Astrocyte of the hippocampus (primary cell): ENCODE measurements around the gene CEP85.

Source experiments
- DNase-seq: peaks from one replicate; pipeline ENCODE4 v3.0.0; 2011; ENCODE audit warnings: low read depth, low spot score

CEP85 gene

GRCh38 chr1:26278303-26278702, 44.3 kb downstream of the CEP85 start:
- peak; percentile 78 for DNase-seq

GRCh38 chr1:26278724-26279455, 44.9 kb downstream of the CEP85 start:
- DNase-seq = peak; percentile 38

DNA sequence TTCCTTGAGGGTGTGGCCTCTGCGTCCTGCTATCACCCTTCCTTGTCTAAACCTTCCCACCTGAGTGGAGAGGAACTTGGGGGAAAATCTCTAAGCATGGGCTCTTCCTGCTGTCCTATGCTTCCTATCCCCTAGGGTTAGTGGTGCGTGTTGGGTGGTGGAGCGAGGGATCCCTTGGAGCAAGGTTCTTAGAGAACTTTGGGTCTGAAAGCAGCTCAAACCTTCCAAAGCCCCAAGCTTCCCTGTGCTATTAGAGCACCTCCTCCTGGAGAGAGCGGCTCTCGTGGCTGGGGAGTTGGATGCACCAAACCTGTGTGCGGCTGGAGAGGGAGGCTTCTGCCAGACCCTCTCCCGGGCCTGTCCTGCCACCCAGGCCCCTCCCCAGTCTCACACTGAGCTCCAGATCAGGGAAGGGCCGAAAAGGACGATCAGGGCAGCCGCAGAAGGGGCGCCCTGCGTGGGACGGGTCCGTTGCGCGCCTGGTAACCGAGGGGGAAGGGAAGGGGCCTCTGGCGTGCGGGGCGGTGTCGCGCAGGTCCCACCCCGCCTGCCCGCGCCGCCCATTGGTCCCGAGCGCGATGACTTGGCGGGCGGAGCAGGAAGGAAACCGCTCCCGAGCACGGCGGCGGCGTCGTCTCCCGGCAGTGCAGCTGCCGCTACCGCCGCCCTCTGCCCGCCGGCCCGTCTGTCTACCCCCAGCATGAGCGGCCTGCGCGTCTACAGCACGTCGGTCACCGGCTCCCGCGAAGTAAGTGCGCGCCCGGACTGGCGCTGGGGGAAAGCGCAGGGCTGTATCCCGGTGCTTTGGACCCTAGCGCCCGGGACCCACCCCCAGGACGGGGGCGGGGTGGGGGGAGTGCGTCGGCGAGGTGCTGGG, 45.7 kb downstream of the CEP85 start, which contains the start of gene SH3BGRL3:
Gene SH3BGRL3 (plus strand): TSS at position 631 of the 877 bp plus-strand sequence. CDS start 70 bp downstream, at position 701.
- DNase-seq = peak; percentile 94

- peak; percentile 44 for DNase-seq
Measured at GRCh38 chr1:26280333-26281042, 46.5 kb downstream of the CEP85 start.

DNA sequence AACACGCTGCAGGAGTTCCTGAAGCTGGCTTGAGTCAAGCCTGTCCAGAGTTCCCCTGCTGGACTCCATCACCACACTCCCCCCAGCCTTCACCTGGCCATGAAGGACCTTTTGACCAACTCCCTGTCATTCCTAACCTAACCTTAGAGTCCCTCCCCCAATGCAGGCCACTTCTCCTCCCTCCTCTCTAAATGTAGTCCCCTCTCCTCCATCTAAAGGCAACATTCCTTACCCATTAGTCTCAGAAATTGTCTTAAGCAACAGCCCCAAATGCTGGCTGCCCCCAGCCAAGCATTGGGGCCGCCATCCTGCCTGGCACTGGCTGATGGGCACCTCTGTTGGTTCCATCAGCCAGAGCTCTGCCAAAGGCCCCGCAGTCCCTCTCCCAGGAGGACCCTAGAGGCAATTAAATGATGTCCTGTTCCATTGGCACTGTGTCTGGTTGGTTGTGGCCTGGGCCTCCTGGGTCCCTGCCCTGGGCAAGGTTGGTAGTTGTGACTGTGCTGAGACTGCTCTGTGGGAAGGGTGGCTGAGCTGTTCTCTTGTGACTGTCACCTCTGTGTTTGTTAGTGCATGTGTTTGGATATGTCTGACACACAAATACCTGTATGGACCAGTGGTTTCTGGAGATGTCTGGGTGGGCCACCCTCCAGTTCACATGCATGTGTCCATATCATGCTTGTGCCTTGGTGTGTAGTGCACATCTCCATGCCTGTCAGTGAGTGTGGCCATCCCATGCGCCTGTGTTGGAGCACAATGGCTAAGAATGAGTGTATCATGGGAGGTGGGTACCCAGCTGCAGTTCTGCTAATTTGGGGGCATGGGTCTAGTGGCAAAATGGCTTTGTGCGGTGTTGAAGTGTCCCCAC, 47.3 kb downstream of the CEP85 start:
- DNase-seq = no peak

GRCh38 chr1:26281971-26282370, 48.0 kb downstream of the CEP85 start:
- DNase-seq = peak; percentile 53

- no peak for DNase-seq
Measured at GRCh38 chr1:26282401-26282918, 48.5 kb downstream of the CEP85 start.

DNA sequence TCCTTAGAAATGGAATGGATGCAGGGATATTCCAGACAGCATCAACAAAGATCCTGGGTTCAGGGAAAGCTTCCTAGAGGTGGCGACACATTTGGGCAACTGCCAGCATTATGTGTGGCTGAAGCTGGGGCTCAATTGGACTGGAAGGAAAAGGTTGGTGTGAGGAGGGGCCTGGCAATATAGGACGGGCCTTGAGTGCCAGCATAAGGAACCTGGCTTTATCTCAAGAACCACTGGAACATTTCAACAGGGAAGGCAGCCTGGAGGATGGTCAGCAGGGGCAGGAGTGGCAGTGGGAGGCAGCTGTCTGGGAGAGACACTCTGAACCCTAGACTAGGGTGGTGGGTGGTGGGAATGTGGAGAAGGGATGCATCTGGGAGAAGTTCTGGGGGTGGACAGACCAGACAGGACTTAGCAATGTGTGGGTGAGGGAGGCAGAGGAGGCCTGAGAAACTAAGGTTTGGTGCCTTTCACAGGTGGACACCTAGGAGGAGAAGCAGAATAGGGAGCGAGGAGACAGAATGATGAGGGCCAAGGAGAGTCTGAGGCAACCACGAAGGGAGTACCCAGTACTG, 49.4 kb downstream of the CEP85 start:
- no peak for DNase-seq

DNA sequence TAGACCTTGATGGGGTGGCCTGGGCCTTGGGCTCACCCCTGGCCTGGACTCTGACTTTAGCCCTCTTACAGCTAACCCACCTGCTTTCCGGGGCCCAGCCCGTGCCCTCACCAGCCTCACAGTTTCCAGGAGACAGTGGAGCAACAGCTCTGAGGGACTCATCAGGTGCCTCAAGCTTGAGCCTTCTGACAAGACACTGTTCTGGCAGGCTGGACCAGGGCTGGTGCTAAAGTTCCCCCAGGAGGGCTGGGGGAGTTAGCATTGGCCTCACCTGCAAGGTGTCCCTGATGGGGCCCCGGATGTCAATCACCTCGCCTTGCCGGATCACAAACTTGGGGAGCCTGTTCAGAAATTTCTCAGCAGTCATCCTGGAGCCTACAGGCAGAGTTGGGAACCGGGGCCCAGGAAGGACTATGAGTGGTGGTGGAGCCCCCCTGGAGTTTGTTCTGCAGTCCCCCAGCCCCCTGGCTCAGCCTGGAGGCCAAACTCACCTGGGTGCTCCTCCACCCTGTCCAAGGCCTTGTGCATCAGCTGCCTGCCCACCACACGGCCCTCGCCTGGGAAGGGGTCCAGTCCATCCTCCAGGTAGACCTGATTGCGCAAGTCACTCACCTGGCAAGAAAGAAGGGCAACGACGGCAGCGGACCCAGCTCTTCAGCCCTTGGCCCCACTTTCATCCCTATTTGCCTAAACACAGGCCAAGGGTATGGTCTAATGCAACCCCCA, 50.0 kb downstream of the CEP85 start:
- no peak for DNase-seq

DNA sequence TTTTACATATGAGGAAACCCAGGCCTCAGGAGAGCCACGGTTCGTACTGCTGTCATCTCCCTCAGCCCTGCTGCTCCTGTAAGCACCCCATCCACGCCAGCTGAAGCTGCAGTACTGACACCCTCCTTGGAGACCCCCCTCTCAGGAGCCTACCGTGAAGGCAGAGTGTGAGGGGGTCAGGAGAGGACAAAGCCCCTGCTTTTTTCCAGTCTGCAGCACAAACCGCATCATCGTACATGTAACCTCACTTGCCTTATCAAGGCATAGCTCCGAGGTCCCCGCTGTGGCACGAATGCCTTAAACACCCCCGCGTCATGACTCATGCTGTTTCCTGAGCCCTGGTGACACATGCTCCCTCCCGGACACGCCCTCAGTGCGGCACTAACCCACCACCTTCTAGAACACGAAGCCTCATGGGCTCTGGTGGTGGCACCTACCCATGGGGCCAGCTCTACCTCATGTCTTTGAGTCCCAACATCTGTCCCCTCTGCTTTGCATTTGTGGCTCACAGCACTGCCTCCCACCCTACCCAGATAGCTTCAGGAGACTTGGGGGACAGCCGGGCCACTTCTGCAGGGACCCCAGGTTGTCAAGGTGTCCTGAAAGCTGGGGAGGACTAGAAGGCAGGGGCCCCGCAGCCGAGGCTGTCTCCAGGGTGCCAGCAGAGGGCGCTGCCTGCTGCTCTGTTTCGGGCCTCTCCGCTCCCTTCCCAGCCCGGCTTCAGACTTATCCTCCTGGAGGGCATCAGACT, 50.8 kb downstream of the CEP85 start:
- DNase-seq = peak; percentile 96

DNA sequence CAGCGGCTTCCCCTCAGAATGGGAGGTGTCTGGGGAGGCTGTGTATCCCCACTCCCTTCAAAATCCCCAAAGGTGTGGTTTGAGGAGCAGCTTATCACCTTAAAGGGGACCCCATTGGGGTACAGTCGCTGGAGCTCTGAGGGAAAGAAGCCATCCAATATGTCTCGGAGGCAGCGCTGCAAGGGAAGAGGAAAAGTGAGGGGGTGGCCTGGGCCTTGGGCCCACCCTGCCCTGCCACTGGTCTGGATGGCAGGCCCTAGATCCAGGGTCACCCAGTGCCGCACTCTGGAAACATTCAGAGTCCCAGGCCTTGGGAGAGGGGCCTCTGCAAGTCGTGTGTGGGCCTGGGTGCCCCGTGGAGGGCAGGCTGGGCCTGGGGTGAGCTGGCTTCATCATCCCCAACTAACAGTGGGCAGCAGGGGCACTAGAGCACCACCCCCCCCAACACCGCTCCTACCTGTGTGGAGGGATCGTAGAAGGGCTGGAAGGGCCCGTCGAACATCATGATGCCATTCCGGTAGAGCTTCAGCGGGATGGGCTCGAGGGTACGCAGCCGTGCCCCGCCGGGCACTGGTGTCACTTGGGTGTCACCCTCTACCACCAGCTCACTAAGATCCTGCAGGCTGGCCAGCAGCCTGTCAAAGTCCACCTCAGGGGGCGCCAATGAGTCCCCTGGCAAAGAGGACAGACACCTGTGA, 51.5 kb downstream of the CEP85 start:
- DNase-seq = no peak

GRCh38 chr1:26286064-26286416, 52.0 kb downstream of the CEP85 start:
- no peak for DNase-seq

DNA sequence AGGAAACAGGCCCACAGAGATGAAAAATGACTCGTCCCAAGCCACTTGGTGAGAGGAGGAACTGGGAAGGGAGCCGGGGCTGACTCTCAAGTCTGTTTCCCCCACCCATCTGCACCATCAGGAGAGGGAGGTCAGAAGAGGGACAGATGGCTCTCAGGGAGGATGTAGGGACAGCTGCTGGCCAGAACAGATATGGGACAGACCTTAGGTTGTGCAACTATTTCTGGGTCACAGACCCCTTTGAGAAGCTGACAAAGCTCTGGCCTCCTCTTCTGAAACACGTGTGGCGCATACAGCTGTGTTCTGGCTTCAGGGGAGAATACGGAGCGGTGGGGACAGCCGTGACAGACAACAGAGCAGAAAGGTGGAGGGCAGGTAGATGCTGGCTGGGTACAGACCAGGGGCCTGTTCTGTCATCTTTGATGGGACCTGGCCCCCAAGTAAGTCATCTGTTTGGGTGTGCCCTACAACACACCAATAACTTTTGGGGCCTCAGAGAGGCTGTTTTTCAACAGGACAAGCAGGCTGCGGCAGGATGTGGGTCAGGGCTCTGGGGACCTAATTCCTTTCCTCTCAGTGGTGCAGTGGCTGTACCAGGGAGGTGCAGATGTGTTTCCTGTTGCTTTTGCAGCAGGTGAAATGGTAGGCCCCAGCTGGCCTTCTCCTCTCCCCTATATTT, 53.2 kb downstream of the CEP85 start:
- DNase-seq = no peak

GRCh38 chr1:26287811-26288210, 53.8 kb downstream of the CEP85 start:
- no peak for DNase-seq

DNA sequence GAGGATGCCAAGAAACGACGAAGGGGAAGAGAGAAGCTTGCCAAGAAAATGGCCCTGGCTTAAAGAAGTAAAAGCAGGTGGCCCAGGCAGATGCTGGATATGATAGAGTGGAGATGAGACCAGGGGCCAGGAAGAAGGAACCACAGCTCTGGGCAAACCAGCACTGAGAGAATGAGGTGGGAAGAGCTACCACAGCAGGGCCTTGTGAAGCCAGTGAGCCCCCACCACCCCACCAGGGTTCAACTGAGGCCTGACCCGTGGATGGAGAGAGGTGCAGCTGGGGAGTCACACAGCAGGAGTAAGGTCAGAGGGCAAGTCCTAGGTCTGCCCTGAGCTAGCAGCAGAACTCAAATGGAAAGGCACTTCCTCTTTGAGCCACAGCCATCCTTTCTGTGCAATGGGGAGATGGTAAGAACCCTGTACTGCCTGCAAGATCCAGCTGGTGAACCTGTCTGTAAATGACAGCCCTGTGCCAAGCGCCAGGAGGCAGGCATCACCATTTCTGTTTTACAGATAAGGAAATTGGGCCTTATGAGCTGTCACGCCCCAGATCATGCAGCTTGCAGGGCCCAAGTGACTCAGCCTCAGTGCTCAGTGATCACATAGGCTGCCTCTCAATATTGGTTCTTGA, 54.4 kb downstream of the CEP85 start:
- DNase-seq = no peak

DNA sequence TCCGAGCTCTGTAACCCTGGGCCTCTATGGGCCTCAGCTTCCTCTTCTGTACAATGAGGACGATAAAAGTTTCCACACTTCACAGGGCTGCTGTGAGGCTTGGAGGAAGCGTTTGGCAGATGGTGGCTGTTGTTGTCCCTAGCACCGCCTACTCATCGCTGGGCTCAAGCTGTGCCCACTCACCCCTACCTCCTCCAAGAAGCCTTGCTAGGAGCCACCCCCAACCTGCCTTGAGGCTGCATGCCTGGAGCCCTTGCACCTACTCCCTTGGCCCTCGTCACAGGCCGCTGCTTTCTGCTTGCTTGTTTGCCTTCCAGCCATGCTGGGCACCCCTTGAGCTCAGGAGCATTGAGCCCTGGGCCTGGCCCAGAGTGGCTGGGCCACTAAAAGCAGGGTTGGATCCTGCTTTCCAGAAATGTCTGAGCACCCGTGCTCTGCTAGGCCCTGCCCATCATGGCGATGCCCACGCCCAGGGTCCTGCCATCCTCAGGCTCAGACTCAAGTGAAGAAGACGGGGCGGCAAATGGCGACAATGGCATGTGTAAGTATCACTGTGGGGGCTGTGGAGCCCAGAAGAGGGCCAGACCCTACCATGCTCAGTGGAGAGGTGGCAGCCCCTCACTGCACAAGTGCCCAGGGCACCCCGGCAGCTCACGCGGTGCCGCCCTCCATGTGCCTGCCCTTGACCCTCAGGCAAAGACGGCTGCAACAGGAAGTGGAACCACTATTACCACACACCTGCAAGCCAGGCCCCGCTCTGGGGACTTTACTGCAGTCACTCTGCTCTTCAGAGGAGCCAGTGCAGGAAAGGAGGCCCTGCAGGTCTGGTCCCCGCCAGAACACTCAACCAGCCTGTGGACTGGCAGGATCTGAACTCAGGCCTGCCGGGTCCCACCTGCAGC, 55.4 kb downstream of the CEP85 start:
- no peak for DNase-seq
